MG63 (cell line): ENCODE data around the gene PLIN5. TPM values are rescaled to one million over a fixed set of nuclear protein-coding genes. Genes with fewer than 3 reads are reported as not detected.

Experiments used
- DNase-seq: peaks from one replicate; pipeline ENCODE4 v3.0.0-alpha.2; 2020
- H3K27me3 ChIP-seq: fragments of 250-450 bp; sonication (Bioruptor Pico); 2 replicates; pipeline ENCODE4 v1.5.1; 2020; ENCODE audit warnings: mild to moderate bottlenecking, moderate library complexity
- H3K36me3 ChIP-seq: fragments of 250-450 bp; sonication (Bioruptor Pico); 2 replicates; pipeline ENCODE4 v1.5.1; 2020; ENCODE audit warnings: mild to moderate bottlenecking, moderate library complexity
- H3K4me3 ChIP-seq: fragments of 250-450 bp; sonication (Bioruptor Pico); 2 replicates; pipeline ENCODE4 v1.5.1; 2020; ENCODE audit warnings: mild to moderate bottlenecking, moderate library complexity
- H3K9me3 ChIP-seq: fragments of 250-450 bp; sonication (Bioruptor Pico); 2 replicates; pipeline ENCODE4 v1.5.1; 2020; ENCODE audit warnings: mild to moderate bottlenecking, moderate library complexity
- total RNA-seq: library from RNA; depleted of rRNA; stranded (reverse); fragments of >200 nt; shearing (Covaris generic); gene quantifications from 2 replicates; pipeline ENCODE4 v1.2.3, GENCODE V29; 2014; ENCODE audit warnings: low replicate concordance

The PLIN5 gene
- total RNA-seq, 1 experiment from 2014 or later = not detected

DNA sequence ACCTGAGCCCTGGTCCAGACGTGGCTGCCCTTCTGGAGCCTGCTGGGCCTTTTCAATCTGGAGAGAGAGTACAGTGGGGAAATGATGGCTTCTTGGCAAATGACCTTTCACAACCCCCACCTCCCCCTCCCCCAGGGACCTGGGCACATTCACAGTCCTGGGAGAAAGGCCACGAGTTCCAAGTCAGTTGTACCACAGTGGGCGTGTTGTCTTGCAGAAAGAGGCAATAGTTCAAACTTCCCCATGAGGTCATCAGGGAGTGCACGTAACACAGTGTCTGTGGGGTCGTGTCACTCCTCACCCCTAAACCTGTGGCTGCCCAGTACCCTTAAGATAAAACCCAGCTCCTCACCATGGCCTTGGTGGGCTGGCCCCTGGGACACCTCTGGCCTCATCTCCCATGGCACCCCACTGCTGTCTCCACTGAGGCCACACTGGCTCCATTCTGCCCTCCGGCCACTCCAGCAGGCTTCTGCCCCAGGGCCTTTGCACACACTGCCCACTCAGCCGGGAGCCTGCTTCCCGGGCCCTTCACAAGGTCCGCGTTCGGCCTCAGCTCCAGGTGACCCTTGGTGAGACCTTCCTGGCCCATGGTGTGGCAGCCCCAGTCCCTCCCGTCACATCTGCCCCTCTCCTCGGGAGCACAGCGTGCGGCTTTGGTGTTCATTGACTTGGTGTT is 30.0 kb downstream of the PLIN5 start:
- Histone ChIP-seq H3K4me3 (no peak overlapping the region), H3K27me3 (no peaks in the 10 kb centered on the region), H3K36me3 (no peaks in the 10 kb centered on the region), H3K9me3 (no peaks in the 10 kb centered on the region)
- DNase-seq = no peak

DNA sequence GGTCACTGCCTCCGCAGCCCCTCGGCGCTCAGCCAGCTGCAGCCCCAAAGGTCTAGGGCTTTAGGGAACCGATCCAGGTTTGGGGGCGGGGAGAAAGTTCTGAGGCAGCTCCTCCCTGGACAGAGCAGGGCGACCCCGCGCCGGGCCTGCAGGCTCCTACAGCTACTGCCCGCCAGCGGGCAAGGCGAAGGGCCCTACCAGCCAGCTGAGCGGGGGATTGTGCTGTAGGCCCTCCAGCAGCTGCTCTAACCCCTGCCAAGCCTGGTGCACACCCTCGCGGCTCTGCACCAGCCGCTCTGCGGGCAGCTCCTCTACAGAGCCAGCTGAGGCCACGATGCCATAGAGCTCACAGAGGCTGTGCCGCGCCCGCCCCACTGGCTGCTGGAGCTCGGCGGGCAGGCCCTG is 30.7 kb downstream of the PLIN5 start:
- no peak overlapping the region for H3K4me3 ChIP-seq
- H3K27me3 ChIP-seq = no peaks in the 10 kb centered on the region
- DNase-seq = no peak
- H3K9me3 ChIP-seq = no peaks in the 10 kb centered on the region
- no peaks in the 10 kb centered on the region for H3K36me3 ChIP-seq

DNA sequence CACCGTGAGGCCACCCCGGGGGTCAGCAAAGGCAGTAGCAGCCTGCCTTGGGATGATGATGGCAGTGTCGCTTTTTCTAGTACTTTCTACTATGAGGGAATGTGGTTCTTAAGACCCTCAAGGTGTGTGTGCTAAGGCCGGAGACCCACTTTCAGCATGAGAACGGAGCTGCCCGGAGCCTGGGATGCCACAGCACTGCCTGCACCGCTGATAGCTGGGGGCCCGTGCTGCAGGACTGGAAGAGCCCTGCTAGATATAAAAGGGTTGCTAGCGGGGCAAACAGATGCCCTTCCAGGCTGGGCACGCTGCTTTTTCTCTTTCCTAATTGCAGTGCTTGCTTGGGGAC is 31.2 kb downstream of the PLIN5 start:
- DNase-seq = no peak
- H3K36me3 ChIP-seq = no peaks in the 10 kb centered on the region
- no peaks in the 10 kb centered on the region for H3K9me3 ChIP-seq
- no peaks in the 10 kb centered on the region for H3K27me3 ChIP-seq
- no peak overlapping the region for H3K4me3 ChIP-seq

DNA sequence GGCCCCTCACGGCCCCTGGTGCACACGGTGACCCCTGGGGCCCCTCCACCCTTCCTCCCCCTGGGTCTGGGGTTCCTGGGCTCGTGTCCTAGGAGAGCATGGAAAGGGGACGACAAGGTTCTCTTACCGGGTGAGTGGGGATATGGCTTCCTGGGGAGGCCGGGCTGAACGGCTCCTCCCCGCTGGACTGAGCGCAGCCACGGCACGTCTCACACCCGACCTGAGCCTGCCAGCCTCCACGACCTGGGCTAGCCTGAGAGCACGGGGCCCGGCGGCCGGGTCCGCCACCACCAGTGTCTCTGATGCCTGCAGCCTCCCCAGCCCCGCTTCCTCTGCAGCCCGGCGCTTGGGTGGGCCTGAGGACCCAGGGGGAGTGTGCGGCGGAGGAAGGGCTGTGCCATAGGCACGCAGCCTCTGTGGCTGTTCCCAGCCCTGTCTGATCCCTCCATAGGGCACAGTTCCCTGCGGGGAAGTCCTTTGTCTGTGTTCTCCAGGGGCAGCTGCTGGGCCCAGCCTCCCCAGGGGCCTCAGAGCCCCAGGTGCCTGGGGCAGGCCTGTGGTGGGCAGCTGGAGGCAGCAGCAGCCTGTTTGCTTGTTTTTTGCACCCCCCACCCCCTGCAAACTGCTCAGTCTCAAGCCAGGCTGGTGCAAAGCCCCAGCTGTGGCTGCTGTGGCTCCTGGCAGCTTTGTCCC is 31.7 kb downstream of the PLIN5 start:
- Histone ChIP-seq H3K36me3 (no peaks in the 10 kb centered on the region), H3K4me3 (no peak overlapping the region), H3K9me3 (no peaks in the 10 kb centered on the region), H3K27me3 (no peaks in the 10 kb centered on the region)
- no peak for DNase-seq

DNA sequence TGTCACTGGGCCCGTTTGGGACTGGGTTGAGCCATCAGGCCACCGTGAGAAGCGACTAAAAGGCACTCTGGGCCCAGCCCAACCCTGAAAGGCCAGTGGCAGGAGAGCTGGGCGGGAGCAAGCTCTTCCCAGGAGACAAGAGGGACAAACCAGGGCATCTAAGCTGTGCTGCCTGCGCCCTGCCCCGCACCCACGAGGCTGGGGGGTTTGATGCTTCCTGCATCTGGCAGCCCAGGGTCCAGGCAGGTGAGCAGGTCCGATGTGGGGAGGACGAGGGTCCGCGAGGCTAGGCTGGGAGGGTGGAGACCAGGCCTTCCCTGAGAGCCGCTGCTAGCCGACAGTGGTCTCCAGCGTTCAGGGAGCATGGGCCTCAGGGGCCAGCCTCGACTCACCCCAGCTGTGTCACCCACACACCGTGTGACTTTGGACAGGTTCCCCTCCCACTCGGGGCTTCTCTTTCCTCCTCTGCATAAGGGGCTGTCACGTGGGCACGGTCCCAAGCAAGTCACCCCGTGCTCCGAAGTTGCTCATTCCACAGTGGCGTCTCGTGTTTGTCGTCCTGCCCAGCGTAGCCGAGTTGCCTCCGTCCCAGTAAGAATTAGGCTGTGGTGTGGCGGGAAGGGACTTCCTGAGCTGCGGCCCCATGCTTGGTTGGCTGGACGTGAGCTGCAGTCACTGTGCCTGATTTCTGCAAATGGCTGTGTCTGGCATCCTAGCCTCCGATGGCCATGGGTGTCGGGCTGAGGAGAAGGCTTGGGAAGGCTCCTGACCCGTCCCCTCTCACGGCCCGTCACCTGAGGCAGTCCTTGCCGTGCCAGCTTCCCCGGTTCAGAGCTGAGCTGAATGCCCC is 32.5 kb downstream of the PLIN5 start:
- no peak overlapping the region for H3K4me3 ChIP-seq
- no peaks in the 10 kb centered on the region for H3K27me3 ChIP-seq
- no peaks in the 10 kb centered on the region for H3K9me3 ChIP-seq
- no peaks in the 10 kb centered on the region for H3K36me3 ChIP-seq
- DNase-seq = no peak

DNA sequence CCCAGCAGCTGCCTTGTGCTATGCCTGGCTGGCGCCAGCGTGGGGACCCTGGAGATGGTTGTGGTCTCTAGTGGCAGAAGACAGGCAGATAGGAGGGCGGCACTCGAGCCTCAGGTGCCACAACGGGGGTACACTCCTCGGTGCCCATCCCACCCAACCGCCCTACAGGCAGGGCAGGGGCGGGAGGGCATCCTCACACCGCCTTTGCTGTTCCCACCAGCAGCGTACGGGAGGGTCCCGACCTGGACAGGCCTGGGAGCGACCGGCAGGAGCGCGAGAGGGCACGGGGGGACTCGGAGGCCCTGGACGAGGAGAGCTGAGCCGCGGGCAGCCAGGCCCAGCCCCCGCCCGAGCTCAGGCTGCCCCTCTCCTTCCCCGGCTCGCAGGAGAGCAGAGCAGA is 33.3 kb downstream of the PLIN5 start:
- H3K36me3 ChIP-seq = no peaks in the 10 kb centered on the region
- no peaks in the 10 kb centered on the region for H3K27me3 ChIP-seq
- H3K9me3 ChIP-seq = no peaks in the 10 kb centered on the region
- no peak for DNase-seq
- no peak overlapping the region for H3K4me3 ChIP-seq

DNA sequence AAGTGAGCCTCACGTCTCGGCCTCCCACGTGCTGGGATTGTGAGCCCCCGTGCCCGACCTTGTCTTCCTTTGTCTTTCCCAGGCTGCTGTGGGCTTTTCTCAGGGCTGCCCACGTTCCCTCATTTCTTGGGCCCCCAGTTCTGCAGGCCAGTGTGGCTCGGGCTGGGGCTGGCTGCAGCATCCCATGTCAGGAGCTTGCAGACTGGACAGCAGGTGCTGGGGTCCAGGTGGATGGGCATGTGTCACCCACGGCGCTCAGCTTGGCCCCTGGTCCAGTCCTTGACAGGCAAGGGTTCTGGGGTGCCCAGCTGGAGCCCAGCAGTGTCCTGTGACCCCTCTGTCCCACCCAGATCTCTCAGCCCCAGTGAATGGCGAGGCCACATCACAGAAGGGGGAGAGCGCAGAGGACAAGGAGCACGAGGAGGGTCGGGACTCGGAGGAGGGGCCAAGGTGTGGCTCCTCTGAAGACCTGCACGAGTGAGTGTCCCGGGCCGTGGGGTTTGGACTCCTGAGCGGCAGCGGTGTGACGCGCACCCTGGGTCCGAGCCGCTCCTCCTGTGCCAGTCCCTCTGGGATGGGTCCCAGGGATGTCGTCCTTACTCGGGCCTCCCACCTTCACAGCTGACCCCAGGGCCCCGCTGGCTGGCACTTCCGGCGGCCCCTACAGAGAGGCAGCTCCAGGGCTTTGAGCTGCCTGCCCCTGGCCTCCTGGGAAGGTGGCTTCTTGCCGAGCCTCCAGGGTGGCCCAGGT is 34.0 kb downstream of the PLIN5 start:
- no peaks in the 10 kb centered on the region for H3K9me3 ChIP-seq
- no peak overlapping the region for H3K4me3 ChIP-seq
- no peaks in the 10 kb centered on the region for H3K27me3 ChIP-seq
- H3K36me3 ChIP-seq = no peaks in the 10 kb centered on the region
- no peak for DNase-seq

DNA sequence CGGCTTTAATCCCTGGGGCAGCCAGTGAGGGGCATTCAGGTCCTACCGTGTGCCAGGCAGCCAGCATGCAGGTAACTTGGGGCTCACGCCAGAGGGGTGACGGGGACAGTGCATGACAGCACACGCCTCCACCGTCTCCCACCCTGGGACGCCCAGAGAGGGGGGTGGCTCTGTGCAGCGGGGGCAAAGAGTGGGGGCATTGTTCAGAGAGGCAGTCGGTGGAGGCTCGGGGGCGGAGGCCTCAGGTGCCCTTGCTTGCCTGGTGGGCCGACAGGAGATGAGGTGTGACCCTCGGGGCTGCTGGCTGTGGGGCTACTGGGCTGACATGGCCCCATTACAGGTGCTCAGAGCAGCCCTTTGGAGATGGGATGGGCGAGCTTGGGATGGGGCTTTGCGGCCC is 35.2 kb downstream of the PLIN5 start:
- no peaks in the 10 kb centered on the region for H3K9me3 ChIP-seq
- H3K36me3 ChIP-seq = no peaks in the 10 kb centered on the region
- no peak overlapping the region for H3K4me3 ChIP-seq
- no peak for DNase-seq
- no peaks in the 10 kb centered on the region for H3K27me3 ChIP-seq

DNA sequence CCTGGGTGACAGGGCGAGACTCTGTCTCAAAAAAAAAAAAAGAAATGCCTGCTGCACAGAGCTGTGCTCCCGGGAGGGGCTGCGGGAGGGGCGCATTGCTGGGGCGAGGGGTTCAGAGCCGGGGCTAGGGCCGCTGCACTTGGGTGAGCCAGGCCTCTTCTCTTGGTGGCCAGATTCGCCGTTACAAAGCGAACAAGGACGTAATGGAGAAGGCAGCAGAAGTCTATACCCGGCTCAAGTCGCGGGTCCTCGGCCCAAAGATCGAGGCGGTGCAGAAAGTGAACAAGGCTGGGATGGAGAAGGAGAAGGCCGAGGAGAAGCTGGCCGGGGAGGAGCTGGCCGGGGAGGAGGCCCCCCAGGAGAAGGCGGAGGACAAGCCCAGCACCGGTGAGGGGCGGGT is 35.7 kb downstream of the PLIN5 start:
- DNase-seq = no peak

DNA sequence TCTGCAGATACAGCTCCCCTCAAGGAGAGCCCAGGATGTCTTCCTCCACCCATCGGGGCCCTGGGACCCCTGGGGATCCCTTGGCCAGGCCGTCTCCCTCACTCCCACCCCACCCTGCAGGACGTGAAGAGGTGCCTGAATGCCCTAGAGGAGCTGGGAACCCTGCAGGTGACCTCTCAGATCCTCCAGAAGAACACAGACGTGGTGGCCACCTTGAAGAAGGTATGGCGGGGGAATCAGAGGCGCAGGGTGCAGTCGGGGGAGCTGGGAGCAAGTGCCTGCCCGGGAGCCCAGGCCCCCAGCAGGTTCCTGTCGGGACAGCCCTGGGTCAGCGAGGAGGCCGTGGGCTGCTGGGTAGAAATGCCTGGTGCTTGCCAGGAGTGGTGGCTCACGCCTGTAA is 36.3 kb downstream of the PLIN5 start:
- no peaks in the 10 kb centered on the region for H3K27me3 ChIP-seq
- no peak overlapping the region for H3K4me3 ChIP-seq
- DNase-seq = no peak
- no peaks in the 10 kb centered on the region for H3K36me3 ChIP-seq
- H3K9me3 ChIP-seq = no peaks in the 10 kb centered on the region

More for the DNA sequence above, 35.7 kb downstream of the PLIN5 start:
- Histone ChIP-seq H3K36me3 (no peaks in the 10 kb centered on the region), H3K4me3 (no peak overlapping the region), H3K9me3 (no peaks in the 10 kb centered on the region), H3K27me3 (no peaks in the 10 kb centered on the region)

DNA sequence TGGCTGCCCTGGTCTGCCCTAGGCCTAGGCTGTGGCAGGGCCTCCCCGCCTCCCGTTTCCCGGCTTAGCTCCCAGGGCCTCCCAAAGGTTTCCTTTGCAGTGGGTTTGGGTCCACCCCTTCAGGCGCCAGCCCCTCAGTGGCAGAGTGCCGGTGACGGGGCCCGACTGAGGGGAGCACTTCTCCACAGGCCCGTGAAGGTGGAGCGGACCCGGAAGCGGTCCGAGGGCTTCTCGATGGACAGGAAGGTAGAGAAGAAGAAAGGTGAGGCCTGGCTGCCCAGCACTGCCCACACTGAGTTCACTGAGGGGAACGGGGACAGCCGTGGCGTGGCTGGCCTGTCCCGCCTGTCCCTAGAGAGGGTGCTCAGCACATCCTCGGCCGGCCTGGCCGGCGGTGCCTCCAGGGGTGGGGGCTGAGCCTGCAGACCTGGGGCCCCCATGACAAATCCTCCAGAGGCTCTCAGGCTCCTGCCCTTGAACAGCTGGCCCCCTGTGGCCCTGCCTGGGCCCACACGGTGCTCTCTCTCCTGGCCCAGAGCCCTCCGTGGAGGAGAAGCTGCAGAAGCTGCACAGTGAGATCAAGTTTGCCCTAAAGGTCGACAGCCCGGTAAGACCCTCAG is 37.1 kb downstream of the PLIN5 start:
- no peaks in the 10 kb centered on the region for H3K27me3 ChIP-seq
- H3K4me3 ChIP-seq = no peak overlapping the region
- DNase-seq = no peak
- H3K36me3 ChIP-seq = no peaks in the 10 kb centered on the region
- no peaks in the 10 kb centered on the region for H3K9me3 ChIP-seq

DNA sequence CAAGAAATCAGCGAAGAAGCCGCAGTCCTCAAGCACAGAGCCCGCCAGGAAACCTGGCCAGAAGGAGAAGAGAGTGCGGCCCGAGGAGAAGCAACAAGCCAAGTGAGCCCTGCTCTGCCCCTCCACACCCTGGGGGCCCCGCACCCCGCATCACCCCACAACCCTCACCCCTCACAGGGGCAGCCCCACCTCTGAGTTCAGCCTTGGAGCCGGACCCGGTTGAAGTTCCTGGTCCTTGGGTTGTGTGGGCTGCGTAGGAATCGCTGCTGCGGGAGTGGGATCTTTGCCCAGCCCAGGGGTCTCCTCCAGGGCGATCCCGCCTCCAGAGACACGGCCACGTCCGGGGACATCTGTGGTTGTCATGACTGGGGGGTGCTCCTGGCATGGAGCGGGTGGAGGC is 38.7 kb downstream of the PLIN5 start:
- Histone ChIP-seq H3K9me3 (no peaks in the 10 kb centered on the region), H3K4me3 (no peak overlapping the region), H3K36me3 (no peaks in the 10 kb centered on the region; the same call in 1 of the 2 replicates), H3K27me3 (no peaks in the 10 kb centered on the region)
- DNase-seq = no peak

DNA sequence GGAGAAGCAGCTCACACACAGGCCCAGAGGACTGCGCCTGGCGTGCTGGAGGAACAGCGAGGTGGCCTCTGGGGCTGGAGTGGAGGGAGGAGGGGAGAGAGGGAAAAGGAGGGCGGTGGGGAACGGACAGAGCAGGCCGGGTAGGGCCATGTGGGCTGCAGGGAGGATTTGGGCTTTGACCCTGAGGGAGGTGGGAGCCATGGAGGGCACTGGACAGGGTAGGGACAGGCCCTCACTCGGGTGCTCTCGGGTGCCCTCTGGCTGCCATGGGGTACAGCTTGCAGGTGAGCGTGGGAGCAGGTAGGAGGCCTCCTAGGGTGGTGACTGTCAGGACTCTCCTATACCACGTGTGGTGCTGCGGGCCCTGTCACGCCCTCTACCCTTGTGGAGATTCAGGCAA is 39.6 kb downstream of the PLIN5 start:
- no peaks in the 10 kb centered on the region for H3K9me3 ChIP-seq
- H3K4me3 ChIP-seq = no peak overlapping the region
- DNase-seq = no peak
- H3K27me3 ChIP-seq = no peaks in the 10 kb centered on the region
- no peaks in the 10 kb centered on the region; the same call in 1 of the 2 replicates for H3K36me3 ChIP-seq

DNA sequence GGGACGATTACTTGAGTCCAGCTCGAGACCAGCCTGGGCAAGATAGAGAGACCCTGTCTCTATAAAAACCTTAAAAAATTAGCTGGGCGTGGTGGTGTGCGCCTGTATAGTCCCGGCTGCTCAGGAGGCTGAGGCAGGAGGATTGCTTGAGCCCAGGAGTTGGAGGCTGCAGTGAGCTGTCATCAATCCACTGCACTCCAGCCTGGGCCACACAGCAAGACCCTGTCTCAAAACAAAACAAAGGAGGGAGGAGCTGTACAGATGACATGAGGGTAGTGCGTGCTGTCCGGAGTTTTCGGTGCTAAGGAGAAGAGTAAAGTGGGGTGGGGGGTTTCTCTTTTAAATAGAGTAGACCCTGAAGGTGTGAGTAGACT is 40.3 kb downstream of the PLIN5 start:
- no peak for DNase-seq
- no peak overlapping the region for H3K4me3 ChIP-seq
- no peaks in the 10 kb centered on the region; the same call in 1 of the 2 replicates for H3K36me3 ChIP-seq
- H3K27me3 ChIP-seq = no peaks in the 10 kb centered on the region
- H3K9me3 ChIP-seq = no peaks in the 10 kb centered on the region

DNA sequence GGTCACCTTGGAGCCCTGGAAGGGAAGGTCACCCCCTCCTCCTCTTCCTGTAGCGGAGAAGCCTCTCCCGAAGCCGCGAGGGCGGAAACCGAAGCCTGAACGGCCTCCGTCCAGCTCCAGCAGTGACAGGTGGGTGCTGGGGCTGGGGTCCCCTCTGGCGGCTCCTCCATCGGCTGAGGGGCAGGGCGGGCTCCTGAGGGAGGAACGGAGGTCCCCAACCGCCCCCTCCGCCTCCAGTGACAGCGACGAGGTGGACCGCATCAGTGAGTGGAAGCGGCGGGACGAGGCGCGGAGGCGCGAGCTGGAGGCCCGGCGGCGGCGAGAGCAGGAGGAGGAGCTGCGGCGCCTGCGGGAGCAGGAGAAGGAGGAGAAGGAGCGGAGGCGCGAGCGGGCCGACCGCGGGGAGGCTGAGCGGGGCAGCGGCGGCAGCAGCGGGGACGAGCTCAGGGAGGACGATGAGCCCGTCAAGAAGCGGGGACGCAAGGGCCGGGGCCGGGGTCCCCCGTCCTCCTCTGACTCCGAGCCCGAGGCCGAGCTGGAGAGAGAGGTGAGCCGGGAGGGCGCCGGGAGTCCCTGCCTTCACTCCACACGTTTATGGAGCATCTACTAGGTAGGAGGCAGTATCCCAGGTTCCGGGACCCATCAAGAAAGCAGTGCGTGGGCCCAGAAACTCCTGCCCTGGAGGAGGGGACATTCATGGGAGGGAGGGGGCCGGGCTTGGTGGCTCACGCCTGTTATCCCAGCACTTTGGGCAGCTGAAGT is 40.9 kb downstream of the PLIN5 start:
- Histone ChIP-seq H3K9me3 (no peaks in the 10 kb centered on the region), H3K36me3 (no peaks in the 10 kb centered on the region; the same call in 1 of the 2 replicates), H3K27me3 (no peaks in the 10 kb centered on the region), H3K4me3 (no peak overlapping the region)
- DNase-seq = no peak
